Measurements from ENCODE around the gene RIN3. TPM values are rescaled to one million over a fixed set of nuclear protein-coding genes. Genes with fewer than 3 reads are reported as not detected.
A peak's percentile ranks its signal among the peaks of the same experiment; 100 is the strongest.

Gene RIN3
- total RNA-seq, 6 experiments from 2014 or later = 19.7 to 26.0 (median 24.6) TPM

GRCh38 chr14:92563359-92563758 lies 49.8 kb downstream of the RIN3 start:
- no peak for TF ChIP-seq CTCF (IDR thresholded peaks at IDR 0.05)
- Mint-ChIP-seq H3K4me3 (no peak overlapping the region), H3K27me3 (ENCODE audit: insufficient read depth) (0 out of 2 replicates have a peak, but pooled peaks cover 2% of the 10 kb centered on the region), H3K9me3 (peaks cover 8% of the 10 kb centered on the region), H3K4me1 (ENCODE audit: low read depth) (peaks cover 36% of the 10 kb centered on the region), H3K27ac (peak overlapping the region; percentile 27; the same call in 1 of the 2 replicates), H3K36me3 (ENCODE audit: low read depth) (peaks cover 23% of the 10 kb centered on the region)
- DNase-seq = peak; percentile 42

GRCh38 chr14:92563765-92564285 lies 50.2 kb downstream of the RIN3 start:
- DNase-seq = no peak
- Mint-ChIP-seq H3K4me3 (no peak overlapping the region; the same call in 1 of the 2 replicates), H3K4me1 (ENCODE audit: low read depth) (peaks cover 36% of the 10 kb centered on the region), H3K27ac (peak overlapping the region; percentile 27; the same call in 1 of the 2 replicates), H3K9me3 (peaks cover 8% of the 10 kb centered on the region), H3K36me3 (ENCODE audit: low read depth) (peaks cover 24% of the 10 kb centered on the region), H3K27me3 (ENCODE audit: insufficient read depth) (0 out of 2 replicates have a peak, but pooled peaks cover 2% of the 10 kb centered on the region)
- no peak for TF ChIP-seq CTCF (IDR thresholded peaks at IDR 0.05)

- Mint-ChIP-seq H3K27me3 (ENCODE audit: insufficient read depth) (peaks cover 2% of the 10 kb centered on the region; the same call in 1 of the 2 replicates), H3K9me3 (peaks cover 8% of the 10 kb centered on the region), H3K36me3 (ENCODE audit: low read depth) (peaks cover 28% of the 10 kb centered on the region), H3K4me1 (ENCODE audit: low read depth) (peaks cover 36% of the 10 kb centered on the region), H3K4me3 (no peak overlapping the region; the same call in 1 of the 2 replicates), H3K27ac (peak overlapping the region; percentile 73; the same call in 1 of the 2 replicates)
- no peak for TF ChIP-seq CTCF (IDR thresholded peaks at IDR 0.05)
- no peak for DNase-seq
Observed at GRCh38 chr14:92564344-92565039, 50.9 kb downstream of the RIN3 start.

- peaks cover 2% of the 10 kb centered on the region; the same call in 1 of the 2 replicates for H3K27me3 Mint-ChIP-seq (ENCODE audit: insufficient read depth)
- H3K4me3 Mint-ChIP-seq = peak overlapping the region; percentile 57; the same call in 1 of the 2 replicates
- H3K36me3 Mint-ChIP-seq (ENCODE audit: low read depth) = peaks cover 28% of the 10 kb centered on the region
- TF ChIP-seq CTCF (IDR thresholded peaks at IDR 0.05) = no peak
- H3K9me3 Mint-ChIP-seq = peaks cover 8% of the 10 kb centered on the region
- H3K4me1 Mint-ChIP-seq (ENCODE audit: low read depth) = peaks cover 36% of the 10 kb centered on the region
- peak overlapping the region; percentile 73; the same call in 1 of the 2 replicates for H3K27ac Mint-ChIP-seq
- DNase-seq = no peak
Observed at GRCh38 chr14:92565040-92565717, 51.6 kb downstream of the RIN3 start.

GRCh38 chr14:92565718-92566115 lies 52.1 kb downstream of the RIN3 start:
- DNase-seq = no peak
- peak overlapping the region; percentile 57; the same call in 1 of the 2 replicates for H3K4me3 Mint-ChIP-seq
- H3K27me3 Mint-ChIP-seq (ENCODE audit: insufficient read depth) = no peaks in the 10 kb centered on the region; the same call in 1 of the 2 replicates
- H3K27ac Mint-ChIP-seq = peak overlapping the region; percentile 73; the same call in 1 of the 2 replicates
- H3K36me3 Mint-ChIP-seq (ENCODE audit: low read depth) = peaks cover 28% of the 10 kb centered on the region
- H3K4me1 Mint-ChIP-seq (ENCODE audit: low read depth) = peaks cover 36% of the 10 kb centered on the region
- TF ChIP-seq CTCF (IDR thresholded peaks at IDR 0.05) = no peak
- H3K9me3 Mint-ChIP-seq = peaks cover 8% of the 10 kb centered on the region

Data from HFFc6 (cell line).